ENCODE measurements around the gene TRIM29. TPM values are rescaled to one million over a fixed set of nuclear protein-coding genes. Genes with fewer than 3 reads are reported as not detected.

The TRIM29 gene
- total RNA-seq, 1 donor from 2014 or later = 0.50 TPM

DNA sequence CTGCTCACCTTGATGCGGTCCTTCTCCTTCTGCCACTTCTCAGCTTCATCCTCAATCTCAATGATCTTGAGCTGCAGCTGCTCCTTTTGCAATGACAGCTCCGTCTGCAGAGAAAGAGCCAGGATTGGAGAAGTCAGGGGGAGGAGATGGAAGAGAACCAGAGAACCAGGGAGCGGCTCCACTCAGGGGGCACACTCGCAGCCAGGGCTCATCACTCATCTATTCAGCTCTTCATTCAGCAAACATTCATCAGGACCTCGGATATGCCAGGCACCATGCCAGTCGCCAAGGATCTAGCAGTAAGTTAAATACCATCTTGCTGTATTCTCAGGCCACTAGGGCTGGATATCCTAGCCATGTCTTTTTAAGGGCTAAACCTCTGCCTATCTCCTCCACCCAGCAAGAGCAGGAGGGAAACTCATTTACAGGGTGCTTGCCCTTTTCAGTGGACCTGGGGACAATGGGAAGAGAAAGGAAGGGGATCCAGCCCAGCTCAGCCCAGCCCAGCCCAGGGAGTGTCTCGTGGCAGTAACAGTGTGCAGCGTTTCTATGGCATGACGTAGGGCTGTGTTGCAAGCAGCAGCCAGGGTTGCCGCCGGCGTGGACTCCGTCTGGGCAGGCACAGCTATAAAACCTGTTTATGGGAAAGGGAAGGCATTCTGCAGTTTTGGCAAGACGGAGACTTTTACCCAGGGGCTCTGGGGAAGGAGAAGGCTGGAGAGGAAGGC, 9.4 kb downstream of the TRIM29 start:
- no peak for ATAC-seq
- intact Hi-C loops (cut with micrococcal nuclease) = no loop called here
- DNase-seq = no peak

DNA sequence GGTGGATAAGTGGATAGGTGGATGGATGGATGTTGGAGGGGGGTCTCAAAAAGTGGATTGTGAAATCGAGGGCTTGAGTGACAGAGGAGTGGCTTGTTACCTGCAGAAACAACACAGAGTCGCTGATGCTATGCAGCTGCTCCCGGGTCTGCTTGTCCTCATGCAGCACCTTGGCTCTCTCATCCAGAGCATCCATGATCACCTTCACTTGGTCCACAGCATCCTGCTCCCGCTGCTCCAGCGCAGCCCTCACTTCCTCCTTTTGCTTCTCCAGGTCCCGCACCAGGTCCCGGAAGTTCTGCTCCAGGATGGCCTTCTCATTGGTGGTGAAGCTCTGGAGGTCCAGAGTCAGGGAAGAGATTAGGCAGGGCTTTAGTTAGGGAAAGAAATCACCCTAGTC, 10.7 kb downstream of the TRIM29 start:
- no peak for DNase-seq
- no peak for ATAC-seq
- intact Hi-C loops (cut with micrococcal nuclease) = no loop called here

DNA sequence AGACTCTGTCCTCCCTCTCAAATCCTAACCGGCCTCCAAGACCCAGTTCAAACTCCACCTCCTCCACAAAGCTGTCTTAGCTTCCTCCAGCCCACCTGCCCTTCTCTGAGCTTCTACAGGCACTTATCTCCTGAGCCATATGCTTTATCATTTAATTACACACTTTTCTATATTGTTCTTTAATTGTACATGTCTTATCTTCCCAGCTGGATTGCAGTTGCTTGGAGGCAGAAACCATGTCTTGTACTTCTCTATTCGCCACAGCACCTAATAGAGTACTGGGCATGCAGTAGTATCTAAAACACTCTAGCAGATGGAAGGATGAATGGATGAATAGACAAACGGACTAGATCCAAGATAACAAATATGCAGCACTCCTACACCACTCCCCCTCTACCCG, 11.3 kb downstream of the TRIM29 start:
- no peak for ATAC-seq
- intact Hi-C loops (cut with micrococcal nuclease) = no loop called here
- no peak for DNase-seq

DNA sequence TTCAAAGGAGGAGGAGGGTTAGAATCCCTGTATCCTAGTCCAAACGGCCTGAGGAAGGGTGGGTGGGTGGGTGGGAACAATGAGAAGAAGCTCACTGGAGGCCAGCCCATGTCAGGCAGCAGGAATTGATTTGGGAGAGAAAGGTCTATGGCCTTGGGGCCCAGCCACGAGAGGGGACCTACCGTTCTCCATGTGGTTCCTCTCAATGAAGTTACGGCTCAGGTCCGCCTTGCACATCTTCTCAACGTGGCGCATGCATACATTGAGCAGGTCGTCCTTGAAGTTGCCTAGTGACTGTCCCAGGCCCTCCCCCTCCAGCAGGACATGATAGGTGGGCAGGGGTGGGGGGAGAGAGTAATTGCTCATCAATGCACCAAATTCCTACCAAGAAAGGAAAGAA, 12.4 kb downstream of the TRIM29 start:
- intact Hi-C loops (cut with micrococcal nuclease) = no loop called here
- ATAC-seq = no peak
- no peak for DNase-seq

DNA sequence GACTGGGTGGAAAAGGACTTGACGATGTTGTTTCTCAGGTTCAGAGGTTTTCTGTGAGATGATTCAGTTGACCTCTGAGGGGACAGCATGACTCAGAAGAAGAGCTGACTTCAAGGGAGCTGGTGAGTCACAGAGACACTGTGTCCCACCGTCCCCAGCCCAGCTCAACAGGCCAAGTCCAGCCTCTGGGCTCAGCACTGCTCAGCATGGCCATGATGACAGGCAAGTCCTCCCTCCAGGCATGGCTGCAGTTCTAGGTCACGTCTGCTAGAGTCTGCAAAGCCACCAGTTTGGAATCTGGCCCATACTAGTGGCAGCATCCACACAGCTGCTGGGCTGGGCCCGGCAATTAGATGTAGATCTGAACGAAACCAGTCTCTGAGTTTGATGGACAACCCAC, 12.9 kb downstream of the TRIM29 start:
- no peak for ATAC-seq

DNA sequence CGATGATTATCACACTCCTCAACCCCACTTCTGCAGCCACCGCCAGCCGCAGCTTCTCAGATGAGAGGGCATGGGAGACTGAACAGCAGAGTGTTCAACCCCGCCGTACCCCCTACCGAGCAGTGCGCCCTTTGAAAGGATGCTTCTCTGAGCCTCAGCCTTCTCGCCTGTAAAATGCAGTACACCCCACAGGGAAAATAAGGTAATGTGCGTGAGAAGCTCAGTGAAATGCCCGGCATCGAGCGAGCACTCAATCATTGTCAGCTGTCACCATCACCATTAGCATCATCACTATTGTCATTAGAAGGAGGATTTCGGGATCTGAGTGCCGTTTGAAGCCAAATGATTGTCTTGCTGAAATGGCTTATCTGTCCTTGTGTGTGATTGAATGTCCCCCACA, 13.6 kb downstream of the TRIM29 start:
- intact Hi-C loops (cut with micrococcal nuclease) = no loop called here
- ATAC-seq (no peak), DNase-seq (no peak)

More for the DNA sequence above, 12.9 kb downstream of the TRIM29 start:
- intact Hi-C loops (cut with micrococcal nuclease) = no loop called here
- no peak for DNase-seq

DNA sequence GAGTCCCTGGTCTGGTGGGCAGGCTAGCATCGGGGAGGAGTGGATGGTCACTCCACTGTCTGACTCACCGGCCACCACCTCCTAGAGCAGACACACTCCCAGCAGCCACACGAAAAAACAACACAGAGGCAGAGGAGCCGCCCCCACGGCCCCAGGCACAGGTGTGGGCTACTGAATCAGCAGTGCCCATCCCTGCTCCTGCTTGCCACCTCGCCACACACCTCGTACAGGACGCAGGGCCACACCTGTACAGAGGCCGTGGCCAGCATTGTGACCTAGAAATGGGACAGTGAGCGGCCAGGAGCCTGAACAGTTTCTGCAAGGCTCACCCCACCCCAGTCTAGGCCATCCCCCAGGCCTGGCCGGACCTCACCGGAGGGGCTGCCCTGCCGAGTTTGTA, 14.0 kb downstream of the TRIM29 start:
- DNase-seq (no peak), ATAC-seq (no peak)
- intact Hi-C loops (cut with micrococcal nuclease) = no loop called here

DNA sequence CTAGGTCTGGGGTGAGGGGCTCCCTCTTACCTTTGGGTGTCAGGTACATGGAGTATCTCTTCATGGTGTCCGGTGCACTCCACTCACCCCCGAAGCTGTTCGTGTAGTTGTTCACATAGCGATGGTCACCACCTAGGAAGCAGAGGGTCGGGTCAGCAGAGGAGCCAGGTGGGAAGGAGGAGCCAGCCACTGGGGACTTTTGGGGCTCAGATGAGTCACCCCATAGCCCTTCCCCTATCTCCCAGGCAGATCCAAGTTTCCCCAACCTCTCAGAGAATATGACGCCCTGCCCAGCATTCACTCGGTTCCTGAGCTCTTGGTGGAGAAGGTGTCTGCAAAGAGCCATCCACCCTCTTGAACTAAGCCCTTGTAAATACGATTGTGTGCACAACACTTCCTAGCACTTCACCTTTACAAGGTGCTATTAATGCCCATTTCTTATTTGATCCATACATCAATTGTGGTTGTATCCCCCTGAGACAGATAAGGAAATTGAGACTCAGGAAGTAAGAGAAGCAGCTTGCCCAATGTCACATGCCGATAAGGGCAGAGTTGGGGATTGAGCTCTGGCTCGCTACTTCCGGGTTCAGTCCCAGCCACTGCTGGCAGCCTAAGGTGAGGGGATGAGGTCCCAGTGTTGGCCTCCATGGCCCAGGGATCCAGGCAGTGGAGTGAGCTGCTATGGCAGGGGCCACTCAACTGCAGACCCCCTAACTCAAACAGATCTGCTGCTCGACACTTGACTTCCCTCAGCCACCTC, 14.8 kb downstream of the TRIM29 start:
- ATAC-seq = no peak

DNA sequence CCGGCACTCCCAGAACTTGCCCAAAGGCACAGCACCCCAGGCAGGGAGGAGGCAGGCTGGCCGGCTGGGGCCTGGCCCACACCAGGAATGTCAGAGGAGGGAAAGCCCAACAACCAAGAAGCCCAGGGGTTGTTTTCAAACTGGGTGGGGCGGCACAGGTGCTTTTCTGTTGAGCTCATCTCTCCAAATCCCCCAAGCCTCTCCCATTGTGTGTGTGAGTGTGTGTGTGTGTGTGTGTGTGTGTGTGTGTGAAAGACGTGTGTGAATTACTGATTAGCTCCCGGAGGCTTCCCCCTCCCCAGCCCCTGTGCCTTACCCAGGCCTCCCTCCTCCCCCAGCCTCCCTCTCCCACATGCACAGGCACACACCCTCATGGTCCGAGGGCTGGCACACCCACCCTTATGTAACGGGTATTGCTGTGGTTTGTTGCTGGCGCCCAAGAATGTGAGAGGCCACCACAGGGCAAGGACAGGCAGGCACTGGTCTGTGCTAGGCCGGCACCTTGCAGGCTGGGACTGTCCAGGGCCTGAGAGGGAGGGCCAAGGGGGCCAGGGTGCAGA, 15.9 kb downstream of the TRIM29 start:
- intact Hi-C loops (cut with micrococcal nuclease) = no loop called here
- ATAC-seq = peak; percentile 41
- DNase-seq = no peak

More for the DNA sequence above, 14.8 kb downstream of the TRIM29 start:
- intact Hi-C loops (cut with micrococcal nuclease) = no loop called here
- no peak for DNase-seq

DNA sequence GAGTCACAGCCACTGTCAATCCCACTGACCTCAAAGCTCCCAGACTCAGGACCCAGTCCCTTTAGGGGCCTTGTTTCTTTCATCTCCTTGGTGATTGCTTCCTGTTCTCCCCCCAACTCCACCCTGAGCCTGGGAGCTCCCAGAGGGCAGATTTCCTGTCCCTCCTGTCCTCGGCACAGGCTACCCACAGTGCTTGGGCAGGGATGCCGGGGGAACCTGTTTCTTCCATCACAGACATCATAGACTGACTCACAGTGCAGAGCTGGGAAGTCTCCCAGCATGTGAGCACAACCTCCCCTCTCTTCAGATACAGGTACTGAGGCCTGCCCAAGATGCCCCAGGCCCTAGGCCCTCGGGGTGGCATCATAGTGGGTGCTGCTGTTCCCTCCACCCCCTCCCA, 16.6 kb downstream of the TRIM29 start:
- ATAC-seq (no peak), DNase-seq (no peak)
- intact Hi-C loops (cut with micrococcal nuclease) = no loop called here

DNA sequence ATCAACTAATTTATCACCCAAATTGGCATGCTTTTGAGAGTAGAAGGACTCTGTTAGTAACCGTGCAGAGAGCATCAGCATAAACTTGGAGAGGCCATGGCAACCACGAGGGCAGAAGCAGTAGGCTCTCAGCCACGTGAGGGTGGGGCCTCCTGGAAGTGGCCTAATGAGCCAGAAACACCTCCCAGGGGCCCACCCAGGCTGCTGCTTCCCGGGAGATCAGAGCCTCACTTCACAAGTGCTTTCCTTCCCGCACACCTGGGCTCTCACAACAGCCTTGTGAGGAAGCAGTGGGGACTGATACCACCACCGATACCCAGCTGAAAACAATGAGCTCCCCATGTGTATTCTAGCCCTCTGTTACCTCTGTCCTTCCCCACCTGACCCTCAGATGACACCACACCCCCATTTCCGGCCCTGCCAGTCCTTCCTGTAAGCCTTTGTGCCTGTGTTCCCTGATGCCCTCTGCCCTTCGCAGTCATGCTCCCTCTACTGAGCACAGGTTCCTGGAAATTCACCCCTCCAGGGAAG, 17.0 kb downstream of the TRIM29 start:
- intact Hi-C loops (cut with micrococcal nuclease) = no loop called here
- DNase-seq = no peak
- no peak for ATAC-seq

DNA sequence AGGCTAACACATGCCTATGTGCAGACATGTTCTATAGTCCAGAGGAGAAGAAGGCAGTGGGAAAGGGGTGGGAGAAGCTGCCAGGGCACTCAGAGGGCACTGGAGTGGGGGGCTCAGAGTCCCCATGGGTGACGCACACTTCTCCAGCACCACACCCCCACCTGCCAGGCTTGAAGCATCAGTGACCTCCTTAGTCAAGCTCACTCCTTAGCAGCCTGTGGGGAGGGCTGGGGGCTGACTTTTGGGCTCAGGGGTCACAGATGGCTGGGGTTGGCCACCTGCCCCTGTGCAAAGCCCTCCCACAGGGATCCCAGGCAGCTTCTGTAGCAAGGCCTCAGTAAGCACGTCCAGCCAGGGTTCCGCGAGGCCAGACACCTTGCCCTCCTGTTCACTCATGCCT, 18.8 kb downstream of the TRIM29 start:
- DNase-seq = no peak
- no peak for ATAC-seq
- intact Hi-C loops (cut with micrococcal nuclease) = no loop called here

DNA sequence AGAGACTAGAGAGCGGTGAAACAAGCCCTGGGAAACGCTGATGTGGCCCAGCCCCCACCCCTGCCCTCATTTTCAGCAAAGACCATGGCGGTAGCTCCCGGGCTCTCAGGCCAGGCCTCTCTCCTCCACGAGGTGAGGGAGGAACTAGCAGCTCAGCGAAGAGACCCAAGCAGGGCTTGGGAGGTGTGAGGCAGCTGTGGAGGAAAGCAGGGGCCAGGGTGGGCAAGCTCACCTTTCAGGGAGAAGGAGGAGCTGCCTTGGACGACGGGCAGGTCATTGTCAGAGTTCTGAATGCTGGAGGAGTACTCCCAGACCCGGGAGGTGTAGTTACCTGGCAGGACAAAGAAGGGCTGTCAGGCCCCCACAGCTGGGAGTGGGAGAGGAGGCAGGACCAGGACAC, 19.9 kb downstream of the TRIM29 start:
- no peak for ATAC-seq
- intact Hi-C loops (cut with micrococcal nuclease) = no loop called here
- no peak for DNase-seq

DNA sequence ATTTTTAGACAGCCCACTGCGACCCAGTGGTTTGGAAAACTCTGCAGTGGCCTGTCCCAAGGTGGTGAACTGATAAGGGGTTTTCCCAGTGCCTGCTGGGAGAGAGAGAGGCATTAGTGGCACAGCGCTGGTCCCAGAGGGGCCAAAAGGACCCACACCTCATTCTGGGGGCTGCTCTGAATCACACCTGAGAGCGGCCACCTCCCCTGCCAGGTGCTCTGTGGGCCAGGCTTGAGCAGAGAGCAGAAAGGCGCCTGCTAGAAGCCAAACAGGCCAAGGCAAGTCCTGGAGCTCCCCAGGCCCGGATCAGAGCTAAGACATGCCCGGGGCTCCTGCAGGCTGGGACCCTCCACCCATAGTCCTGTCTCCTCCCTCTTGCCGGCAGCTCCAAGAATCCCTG, 20.9 kb downstream of the TRIM29 start:
- ATAC-seq (peak; percentile 35), DNase-seq (no peak)
- intact Hi-C loops (cut with micrococcal nuclease) = no loop called here

DNA sequence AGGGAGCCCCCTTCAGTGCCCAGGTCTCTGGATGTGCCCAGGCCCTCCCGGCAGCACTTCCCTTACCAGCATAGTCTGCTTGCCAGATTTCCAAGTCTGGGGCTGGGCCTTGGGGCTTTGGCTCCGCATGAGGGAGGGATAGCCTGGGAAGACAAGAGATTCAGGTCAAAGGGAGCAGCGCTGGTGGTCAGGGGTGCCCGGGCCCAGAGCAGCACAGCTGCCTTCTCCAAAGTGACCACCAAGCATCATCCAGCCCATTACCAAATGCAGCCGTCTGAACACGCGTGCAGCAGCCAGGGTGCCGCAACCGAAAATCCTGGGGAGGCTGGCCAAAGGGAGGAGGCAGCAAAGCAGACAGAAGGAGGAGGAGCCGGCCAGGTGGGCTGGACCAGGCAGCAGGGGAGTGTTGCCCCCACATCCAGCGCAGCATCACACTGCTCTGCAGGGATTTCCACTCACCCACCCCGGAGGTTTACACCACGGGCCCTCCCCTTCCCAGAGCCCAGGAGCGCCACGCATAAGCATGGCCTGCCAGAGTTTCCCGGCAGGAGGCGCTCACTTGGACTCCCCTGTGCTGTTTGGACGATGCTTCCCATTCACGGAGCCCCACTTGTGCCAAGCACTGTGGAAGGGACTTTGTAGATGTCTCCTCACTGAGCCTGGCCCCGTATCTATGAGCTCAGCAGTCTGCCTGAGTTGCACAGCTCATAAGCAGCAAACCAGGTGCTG, 22.5 kb downstream of the TRIM29 start:
- ATAC-seq = no peak
- no peak for DNase-seq
- intact Hi-C loops (cut with micrococcal nuclease) = no loop called here

DNA sequence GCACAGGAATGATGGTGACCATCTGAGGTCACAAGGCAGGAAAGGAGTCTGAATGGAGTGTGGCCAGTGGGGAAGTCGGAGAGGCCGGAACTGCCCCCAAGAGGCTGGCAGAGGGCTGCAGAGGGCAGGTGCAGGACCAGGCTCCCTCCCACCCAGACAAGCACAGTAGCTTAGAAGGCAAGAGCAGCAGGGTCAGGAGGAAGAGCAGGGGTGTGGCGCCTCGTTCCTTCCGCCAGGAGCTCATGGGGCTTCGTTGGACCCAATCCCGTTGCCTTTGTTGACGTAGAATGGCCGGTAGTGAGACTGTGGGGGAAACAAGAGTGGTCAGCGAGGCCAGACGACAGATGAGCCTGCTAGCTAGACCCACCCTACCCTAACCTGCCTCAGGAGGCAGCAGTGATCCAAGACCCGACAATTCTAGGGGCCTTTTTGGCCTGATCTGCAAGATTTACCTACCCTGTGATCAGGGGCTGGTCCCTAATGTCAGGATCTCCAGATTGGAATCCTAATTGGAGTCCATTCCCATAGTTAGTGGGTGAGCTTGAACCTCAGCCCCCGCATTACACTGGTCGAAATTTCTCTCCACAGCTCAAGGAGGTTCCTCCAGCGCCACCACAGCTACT, 25.6 kb downstream of the TRIM29 start:
- intact Hi-C loops (cut with micrococcal nuclease) = no loop called here
- DNase-seq (no peak), ATAC-seq (no peak)

DNA sequence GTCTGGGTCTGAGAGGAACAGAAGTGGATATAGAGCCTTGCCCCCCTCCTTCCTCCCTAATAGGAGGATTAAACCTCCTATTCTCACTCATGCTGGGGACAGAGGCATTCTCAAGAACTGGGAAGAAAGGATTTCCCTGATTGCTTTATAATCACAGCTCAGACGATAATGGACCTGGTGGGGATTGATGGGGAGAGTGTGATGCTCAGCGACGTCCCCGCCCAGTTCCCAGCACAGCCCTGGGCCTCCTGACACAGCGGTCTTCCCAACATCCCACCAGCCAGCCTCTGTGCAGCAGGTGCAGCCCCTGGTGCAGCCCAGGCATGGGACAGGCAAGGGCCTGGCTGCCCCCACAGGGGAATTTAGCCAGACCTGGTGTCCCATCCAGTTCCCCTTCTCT, 28.4 kb downstream of the TRIM29 start:
- ATAC-seq (no peak), DNase-seq (no peak)
- intact Hi-C loops (cut with micrococcal nuclease) = no loop called here

DNA sequence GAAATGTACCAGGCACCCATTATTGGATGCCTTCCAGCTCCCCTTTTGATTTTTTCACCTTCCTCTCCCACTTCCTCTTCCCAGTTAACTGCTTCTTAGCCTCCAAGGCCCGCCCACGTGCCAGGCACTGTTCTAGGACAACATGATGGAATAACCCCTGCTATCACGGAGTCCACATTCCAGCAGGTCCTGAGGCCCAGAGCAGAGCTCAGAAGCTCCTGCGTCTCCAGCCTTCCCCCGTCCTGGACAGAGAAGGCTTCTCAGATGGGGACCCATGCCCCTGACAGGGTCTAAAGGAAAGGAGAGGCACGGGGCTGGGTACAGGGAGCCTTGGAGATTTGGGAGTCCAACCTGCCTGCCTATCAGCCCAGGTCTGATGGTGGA, 29.1 kb downstream of the TRIM29 start:
- DNase-seq (no peak), ATAC-seq (no peak)
- intact Hi-C loops (cut with micrococcal nuclease) = no loop called here

DNA sequence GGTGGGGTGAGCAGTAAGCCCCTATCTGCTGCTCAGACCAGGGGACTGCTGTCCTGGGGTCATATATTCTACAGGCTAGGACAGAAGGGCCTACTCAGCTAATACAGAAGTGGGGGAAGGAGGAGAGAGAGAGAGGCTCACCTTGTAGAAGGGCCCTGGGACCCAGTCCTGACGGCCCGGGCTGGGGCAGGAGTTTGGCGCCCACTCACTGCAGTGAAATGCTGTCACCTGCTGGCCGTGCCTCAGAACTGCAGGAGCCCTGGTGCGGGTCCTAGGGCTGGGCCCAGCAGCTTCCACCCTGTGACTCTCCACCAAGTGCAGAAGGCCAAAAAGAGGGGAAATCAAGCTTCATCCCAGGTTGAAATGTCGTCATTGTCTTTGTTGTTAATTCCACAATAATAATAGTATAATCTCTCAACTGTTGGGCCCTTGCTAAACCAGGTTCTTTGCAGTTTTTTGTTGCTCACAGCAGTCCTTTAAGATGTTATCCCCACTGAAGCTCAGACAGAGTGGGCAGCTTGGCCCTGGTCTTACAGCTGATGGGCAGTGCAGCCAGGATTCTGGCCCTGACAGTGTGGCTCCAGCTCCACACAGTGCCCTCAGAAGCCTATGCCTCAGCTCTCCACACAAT, 29.6 kb downstream of the TRIM29 start:
- intact Hi-C loops (cut with micrococcal nuclease) = no loop called here
- ATAC-seq (peak; percentile 89), DNase-seq (peak; percentile 82)
